ENCODE results near the gene PLXNC1.

Gene PLXNC1

GRCh38 chr12:94171595-94171930, 23.2 kb downstream of the PLXNC1 start:
- TF ChIP-seq CTCF (IDR thresholded peaks at IDR 0.05; ENCODE audit: low read depth, low read length), result no peak
- no peak overlapping the region for H3K4me3 ChIP-seq (replicated peaks in 1 of 2; ENCODE audit: low read depth in 2 of 2, low read length in 2 of 2)
- DNase-seq (ENCODE audit: low read depth in 2 of 2), result peak; percentile 46 to 64

DNA sequence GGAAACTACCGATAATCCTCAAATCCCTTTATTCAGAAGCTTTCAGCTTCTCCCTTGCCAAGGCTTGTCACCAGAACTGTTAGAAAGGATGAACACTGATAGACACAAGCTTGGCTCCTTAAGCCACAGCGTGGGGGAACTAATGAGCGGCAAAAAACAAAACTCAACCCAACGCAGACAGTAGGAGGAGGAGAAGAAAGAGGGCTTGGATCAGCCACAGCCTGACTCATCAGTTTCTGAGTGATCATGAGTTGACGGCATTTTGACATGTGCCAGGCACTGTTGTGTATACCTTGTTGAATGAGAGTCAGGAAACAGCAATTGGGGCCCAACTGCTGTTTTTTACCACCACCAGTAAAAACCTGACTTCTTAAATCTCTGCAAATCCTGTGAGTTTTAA, 23.7 kb downstream of the PLXNC1 start:
- no peak for TF ChIP-seq CTCF (IDR thresholded peaks at IDR 0.05; ENCODE audit: low read depth, low read length)
- no peak overlapping the region for H3K4me3 ChIP-seq (replicated peaks in 1 of 2; ENCODE audit: low read depth in 2 of 2, low read length in 2 of 2)
- peak; percentile 59 to 69 for DNase-seq (ENCODE audit: low read depth in 2 of 2)

GRCh38 chr12:94172973-94173372, 24.6 kb downstream of the PLXNC1 start:
- no peak for TF ChIP-seq CTCF (IDR thresholded peaks at IDR 0.05; ENCODE audit: low read depth, low read length)
- no peak overlapping the region for H3K4me3 ChIP-seq (replicated peaks in 1 of 2; ENCODE audit: low read depth in 2 of 2, low read length in 2 of 2)
- DNase-seq (ENCODE audit: low read depth in 2 of 2), result peak; percentile 96 to 99

- no peak for DNase-seq (ENCODE audit: low read depth in 2 of 2)
- no peak overlapping the region for H3K4me3 ChIP-seq (replicated peaks in 1 of 2; ENCODE audit: low read depth in 2 of 2, low read length in 2 of 2)
- TF ChIP-seq CTCF (IDR thresholded peaks at IDR 0.05; ENCODE audit: low read depth, low read length), result no peak
These were observed 25.4 kb downstream of the PLXNC1 start for GRCh38 chr12:94173660-94174265.

- H3K4me3 ChIP-seq (replicated peaks in 1 of 2; ENCODE audit: low read depth in 2 of 2, low read length in 2 of 2), result no peak overlapping the region
- TF ChIP-seq CTCF (IDR thresholded peaks at IDR 0.05; ENCODE audit: low read depth, low read length), result no peak
- no peak for DNase-seq (ENCODE audit: low read depth in 2 of 2)
These were observed 26.2 kb downstream of the PLXNC1 start for GRCh38 chr12:94174576-94174975.

DNA sequence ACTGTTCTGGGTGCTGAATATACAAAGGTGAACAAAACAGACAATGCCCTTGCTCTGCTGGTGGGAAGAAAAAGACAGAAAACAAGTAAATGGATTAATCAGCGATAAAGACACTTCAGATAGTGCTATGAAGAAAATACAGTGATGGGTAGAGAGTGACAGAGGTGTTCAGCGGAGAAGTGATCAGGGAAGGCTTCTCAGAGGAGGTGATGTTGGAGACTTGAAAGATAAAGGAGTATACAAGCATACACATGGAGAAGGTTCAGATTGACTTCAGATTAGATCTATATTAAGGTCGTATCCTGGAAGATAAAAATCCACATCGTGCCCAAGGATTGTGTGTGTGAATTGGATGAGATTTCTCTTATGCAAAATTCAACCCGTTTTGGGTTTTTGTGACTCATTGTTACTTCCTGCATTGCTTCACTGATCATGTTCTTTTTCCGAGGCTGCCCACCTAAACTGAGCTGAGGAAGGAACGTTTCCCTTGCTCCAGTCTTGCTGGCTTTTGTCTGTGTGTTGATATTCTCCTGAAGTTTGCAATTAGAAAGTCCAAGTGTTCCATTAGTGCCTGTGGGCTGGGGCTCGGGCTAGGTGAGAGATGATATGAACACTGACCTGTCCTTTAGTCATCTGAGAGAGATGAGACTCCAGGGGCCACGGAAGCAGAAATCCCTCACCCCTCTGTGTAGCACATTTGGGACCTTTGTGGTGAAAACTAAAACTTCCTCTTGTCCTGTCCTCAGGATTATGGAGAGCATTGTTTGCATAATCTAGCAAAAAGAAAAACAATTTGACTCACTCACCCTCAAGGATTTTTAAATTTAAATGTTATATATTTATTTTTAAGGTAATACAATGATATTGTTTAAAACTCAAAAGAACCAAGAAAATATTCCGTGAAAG, 27.6 kb downstream of the PLXNC1 start:
- TF ChIP-seq CTCF (IDR thresholded peaks at IDR 0.05; ENCODE audit: low read depth, low read length), result no peak
- peak; percentile 61 to 65 for DNase-seq (ENCODE audit: low read depth in 2 of 2)
- H3K4me3 ChIP-seq (replicated peaks in 1 of 2; ENCODE audit: low read depth in 2 of 2, low read length in 2 of 2), result no peak overlapping the region
